ENCODE measurements around the gene DNAI7.

- TF ChIP-seq CTCF (IDR thresholded peaks at IDR 0.05 in 4 of 5, conservative IDR thresholded peaks at IDR 0.05 in 1 of 5), result peak; percentile 31 to 72 (median 58)
- no peak for TF ChIP-seq POLR2A (IDR thresholded peaks at IDR 0.05)
Observed at GRCh38 chr12:25241167-25242020, 46.4 kb upstream of the DNAI7 start.
